ENCODE data around the gene BMI1. TPM values are rescaled to one million over a fixed set of nuclear protein-coding genes. Genes with fewer than 3 reads are reported as not detected.

BMI1 gene
- total and polyA plus RNA-seq, 2 donors (not counting 1 experiment from before 2014, with no cell fraction given): 30.6 to 41.6 TPM

- Histone ChIP-seq H3K36me3 (ENCODE audit: control insufficient read depth, insufficient read depth, low read length) (no peaks in the 10 kb centered on the region), H3K27ac (ENCODE audit: insufficient read depth, low read length) (peak overlapping the region; percentile 59), H3K4me3 (replicated peaks in 1 of 4; ENCODE audit: control extremely low read depth in 1 of 4, insufficient read depth in 1 of 4, low read depth in 3 of 4, low read length in 4 of 4) (peak overlapping the region; percentile 53 to 74 (median 67)), H3K4me2 (ENCODE audit: extremely low read depth, insufficient read depth, low read length) (peak overlapping the region; percentile 27), H4K20me1 (ENCODE audit: control insufficient read depth, extremely low read depth, insufficient read depth, low read length) (peaks cover 3% of the 10 kb centered on the region), H3K4me1 (ENCODE audit: control insufficient read depth, extremely low read depth, insufficient read depth, low read length) (no peaks in the 10 kb centered on the region), H3K9ac (ENCODE audit: insufficient read depth, low read length) (peak overlapping the region; percentile 66), H3K9me3 (ENCODE audit: control insufficient read depth, insufficient read depth, low read depth, low read length) (no peaks in the 10 kb centered on the region), H2AFZ (ENCODE audit: low read length) (peak overlapping the region; percentile 27), H3K79me2 (ENCODE audit: control insufficient read depth, insufficient read depth, low read length) (peaks cover 6% of the 10 kb centered on the region), H3K27me3 (ENCODE audit: control insufficient read depth, insufficient read depth, low read length) (peaks cover 20% of the 10 kb centered on the region)
- peak; percentile 72 to 75 for DNase-seq (ENCODE audit: low read depth in 2 of 2)
- TF ChIP-seq EZH2 (IDR thresholded peaks at IDR 0.05; ENCODE audit: low read length, missing control alignments) (no peak), CTCF (conservative IDR thresholded peaks at IDR 0.05 in 1 of 2, IDR thresholded peaks at IDR 0.05 in 1 of 2; ENCODE audit: low read depth in 1 of 2, low read length in 2 of 2) (no peak)
Measured at GRCh38 chr10:22321156-22321923, 441 bp downstream of the BMI1 start.

GRCh38 chr10:22321924-22322640 lies 1.2 kb downstream of the BMI1 start:
- Histone ChIP-seq H3K9me3 (ENCODE audit: control insufficient read depth, insufficient read depth, low read depth, low read length) (no peaks in the 10 kb centered on the region), H2AFZ (ENCODE audit: low read length) (no peak overlapping the region), H3K9ac (ENCODE audit: insufficient read depth, low read length) (no peak overlapping the region), H3K4me3 (replicated peaks in 1 of 4; ENCODE audit: control extremely low read depth in 1 of 4, insufficient read depth in 1 of 4, low read depth in 3 of 4, low read length in 4 of 4) (peak overlapping the region; percentile 40 to 74 (median 62)), H3K79me2 (ENCODE audit: control insufficient read depth, insufficient read depth, low read length) (peaks cover 4% of the 10 kb centered on the region), H4K20me1 (ENCODE audit: control insufficient read depth, extremely low read depth, insufficient read depth, low read length) (peaks cover 3% of the 10 kb centered on the region), H3K27ac (ENCODE audit: insufficient read depth, low read length) (no peak overlapping the region), H3K4me2 (ENCODE audit: extremely low read depth, insufficient read depth, low read length) (peak overlapping the region; percentile 61), H3K27me3 (ENCODE audit: control insufficient read depth, insufficient read depth, low read length) (peaks cover 20% of the 10 kb centered on the region), H3K36me3 (ENCODE audit: control insufficient read depth, insufficient read depth, low read length) (no peaks in the 10 kb centered on the region), H3K4me1 (ENCODE audit: control insufficient read depth, extremely low read depth, insufficient read depth, low read length) (no peaks in the 10 kb centered on the region)
- TF ChIP-seq CTCF (conservative IDR thresholded peaks at IDR 0.05 in 1 of 2, IDR thresholded peaks at IDR 0.05 in 1 of 2; ENCODE audit: low read depth in 1 of 2, low read length in 2 of 2): no peak
- peak; percentile 100 for TF ChIP-seq EZH2 (IDR thresholded peaks at IDR 0.05; ENCODE audit: low read length, missing control alignments)
- no peak for DNase-seq (ENCODE audit: low read depth in 2 of 2)

GRCh38 chr10:22322641-22323160 lies 1.8 kb downstream of the BMI1 start:
- Histone ChIP-seq H3K4me3 (replicated peaks in 1 of 4; ENCODE audit: control extremely low read depth in 1 of 4, insufficient read depth in 1 of 4, low read depth in 3 of 4, low read length in 4 of 4) (peak overlapping the region; percentile 40 to 74 (median 62)), H4K20me1 (ENCODE audit: control insufficient read depth, extremely low read depth, insufficient read depth, low read length) (peaks cover 3% of the 10 kb centered on the region), H3K4me1 (ENCODE audit: control insufficient read depth, extremely low read depth, insufficient read depth, low read length) (no peaks in the 10 kb centered on the region), H3K36me3 (ENCODE audit: control insufficient read depth, insufficient read depth, low read length) (no peaks in the 10 kb centered on the region), H3K27me3 (ENCODE audit: control insufficient read depth, insufficient read depth, low read length) (peaks cover 20% of the 10 kb centered on the region), H3K4me2 (ENCODE audit: extremely low read depth, insufficient read depth, low read length) (peak overlapping the region; percentile 61), H3K9ac (ENCODE audit: insufficient read depth, low read length) (no peak overlapping the region), H3K9me3 (ENCODE audit: control insufficient read depth, insufficient read depth, low read depth, low read length) (no peaks in the 10 kb centered on the region), H2AFZ (ENCODE audit: low read length) (no peak overlapping the region), H3K79me2 (ENCODE audit: control insufficient read depth, insufficient read depth, low read length) (peaks cover 4% of the 10 kb centered on the region), H3K27ac (ENCODE audit: insufficient read depth, low read length) (no peak overlapping the region)
- TF ChIP-seq CTCF (conservative IDR thresholded peaks at IDR 0.05 in 1 of 2, IDR thresholded peaks at IDR 0.05 in 1 of 2; ENCODE audit: low read depth in 1 of 2, low read length in 2 of 2) (no peak), EZH2 (IDR thresholded peaks at IDR 0.05; ENCODE audit: low read length, missing control alignments) (no peak)
- no peak for DNase-seq (ENCODE audit: low read depth in 2 of 2)
